ENCODE measurements around the gene CHKB.

The CHKB gene

DNA sequence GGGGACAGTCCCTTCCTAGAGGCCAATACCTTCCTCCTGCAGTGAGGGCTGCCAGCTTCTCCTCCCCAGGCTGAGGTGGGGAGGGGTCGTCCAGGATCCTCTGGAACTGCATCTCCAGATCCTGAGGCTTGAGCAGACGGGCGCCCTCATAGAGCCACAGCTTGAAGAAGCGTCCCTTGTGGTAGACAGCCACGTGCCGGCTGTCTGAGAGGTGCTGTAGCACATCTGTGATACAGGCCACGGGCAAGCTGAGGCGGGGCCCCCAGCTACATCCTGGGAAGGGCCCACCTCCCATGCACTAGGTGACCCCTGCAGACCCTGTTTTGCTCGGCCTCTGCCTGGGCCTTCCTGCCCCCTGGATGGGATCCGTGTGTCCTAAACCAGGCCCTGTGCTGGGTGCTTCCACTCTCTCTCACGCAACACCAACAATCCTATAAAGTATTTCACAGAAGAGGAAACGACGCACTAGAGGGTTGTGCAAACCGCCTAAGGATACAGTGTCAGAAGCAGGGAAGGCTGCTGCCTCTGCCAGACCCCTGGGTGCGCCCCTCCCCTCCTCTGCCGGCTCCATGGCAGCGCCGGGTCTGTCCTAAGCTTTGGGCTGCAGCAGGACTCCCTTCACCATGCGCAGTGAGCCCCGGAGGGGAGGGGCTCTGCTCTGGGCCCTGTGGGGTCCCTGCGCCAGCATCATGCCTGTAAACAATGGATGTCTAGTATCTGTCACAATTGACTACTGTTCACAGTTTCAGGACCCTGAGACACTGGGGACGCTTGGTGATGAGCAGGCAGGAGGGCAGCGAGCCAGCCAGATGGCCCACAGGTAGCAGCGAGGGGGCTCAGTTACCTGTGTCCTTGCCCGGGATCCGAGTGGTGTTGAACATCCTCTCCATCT is 8.9 kb downstream of the CHKB start:
- DNase-seq (ENCODE audit: low spot score), result no peak

DNA sequence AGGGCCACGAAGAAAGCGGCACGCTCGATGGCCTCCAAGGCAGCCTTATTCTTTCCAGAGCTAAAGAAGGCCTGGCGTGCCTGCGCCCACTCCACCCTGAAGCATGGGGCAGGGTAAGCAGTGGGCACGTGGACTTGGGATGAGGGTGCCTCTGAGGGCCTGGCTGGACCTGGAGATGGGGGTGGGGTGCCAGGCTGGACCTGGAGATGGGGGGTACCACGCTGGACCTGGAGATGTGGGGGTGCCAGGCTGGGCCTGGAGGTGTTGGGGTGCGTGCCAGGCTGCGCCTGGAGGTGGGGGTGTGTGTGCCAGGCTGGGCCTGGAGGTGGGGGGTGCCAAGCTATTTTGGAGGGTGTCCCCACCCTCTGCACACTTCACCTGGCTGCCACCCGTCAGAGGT is 9.7 kb downstream of the CHKB start:
- no peak for DNase-seq (ENCODE audit: low spot score)

DNA sequence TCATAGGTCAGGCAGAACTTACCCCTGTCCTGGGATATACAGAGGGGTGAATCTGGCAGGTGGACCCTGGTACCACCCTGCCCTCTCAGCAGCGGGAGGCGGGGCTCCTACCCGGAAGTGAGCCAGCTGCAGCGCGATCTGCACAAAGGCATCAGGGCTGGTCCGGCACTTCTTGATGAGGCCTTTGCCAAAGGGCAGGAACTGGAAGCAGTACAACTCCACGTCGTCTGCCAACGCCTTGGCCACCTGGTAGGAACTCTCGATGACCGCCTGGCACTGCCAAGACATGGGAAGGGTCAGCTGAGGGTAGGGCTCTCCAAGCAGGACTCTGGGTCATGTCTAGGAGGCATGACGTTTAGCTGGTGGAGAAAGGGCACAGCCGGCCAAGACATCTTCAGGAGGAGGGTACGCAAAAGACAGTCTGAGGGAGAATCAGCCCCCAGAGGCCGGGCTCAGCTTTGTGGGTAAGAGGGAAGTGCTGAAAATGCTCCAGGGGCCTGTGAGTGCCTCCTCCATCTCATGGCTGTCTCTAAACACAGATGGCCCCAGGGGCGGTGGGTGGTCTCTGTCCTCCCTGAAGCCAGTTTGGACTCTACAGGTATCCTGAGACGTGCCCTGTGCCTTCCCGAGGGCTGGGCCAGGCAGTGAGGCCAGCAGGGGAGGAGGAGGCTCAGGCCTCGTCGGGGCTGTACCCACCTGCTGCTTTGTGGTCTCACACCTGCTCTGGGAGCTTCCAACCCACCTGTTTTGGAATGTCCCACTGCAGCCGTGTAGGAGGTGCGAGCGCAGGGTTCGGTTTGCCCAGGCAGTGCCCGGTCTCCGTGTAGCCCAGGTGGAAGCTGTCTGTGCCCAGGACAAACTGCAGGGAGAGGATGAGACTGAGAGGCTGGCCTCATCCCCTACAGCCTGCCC is 11.1 kb downstream of the CHKB start:
- no peak for DNase-seq (ENCODE audit: low spot score)

DNA sequence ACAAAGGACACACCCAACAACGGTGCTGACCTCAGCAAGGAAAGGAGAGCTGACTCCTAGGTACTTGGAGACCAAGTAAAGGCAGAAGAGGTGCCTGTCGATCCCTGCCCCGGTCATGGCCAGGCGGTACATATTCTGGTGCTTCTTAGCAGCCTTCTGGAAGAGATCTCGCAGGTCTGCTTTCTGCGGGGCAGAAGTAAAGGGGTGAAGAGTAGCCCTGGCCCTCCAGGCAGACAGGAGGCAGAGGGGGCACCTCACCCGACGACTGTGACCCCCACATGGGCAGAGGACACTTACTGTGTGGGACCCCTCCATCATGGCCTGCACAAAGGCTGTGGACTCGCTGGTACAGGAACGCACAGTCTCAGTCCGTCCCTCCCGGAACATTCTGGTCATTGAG is 11.8 kb downstream of the CHKB start:
- DNase-seq (ENCODE audit: low spot score), result no peak

DNA sequence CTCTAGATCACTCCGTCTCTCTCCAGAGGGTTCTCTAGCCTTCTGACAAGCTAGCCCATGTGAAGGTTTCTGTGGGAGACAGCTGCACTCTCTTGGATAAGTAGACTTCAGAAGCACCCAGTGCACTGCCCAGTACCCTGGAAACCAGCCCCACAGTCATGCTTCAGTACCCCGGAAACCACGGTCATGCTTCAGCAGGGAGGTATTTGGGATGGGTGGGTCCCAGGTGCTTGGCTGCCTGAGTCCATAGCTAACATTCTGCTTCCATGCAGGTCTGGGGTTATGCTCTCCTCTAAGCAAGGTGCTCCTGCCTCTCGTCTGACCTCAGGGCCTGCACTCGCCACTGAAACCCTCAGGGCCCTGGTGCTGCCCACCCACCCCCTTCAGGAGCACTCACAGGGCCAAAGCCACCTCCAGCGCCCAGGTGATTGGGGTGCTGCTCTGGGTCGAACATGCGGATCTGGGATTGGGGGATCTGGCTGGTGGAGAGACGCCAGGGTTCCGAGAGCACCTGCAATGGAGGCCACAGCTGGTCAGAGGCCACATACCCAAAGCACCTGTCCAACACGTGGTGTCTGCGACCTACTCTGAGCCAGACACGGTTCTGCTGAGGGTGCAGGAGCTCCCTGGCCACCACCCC is 12.6 kb downstream of the CHKB start:
- no peak for DNase-seq (ENCODE audit: low spot score)

DNA sequence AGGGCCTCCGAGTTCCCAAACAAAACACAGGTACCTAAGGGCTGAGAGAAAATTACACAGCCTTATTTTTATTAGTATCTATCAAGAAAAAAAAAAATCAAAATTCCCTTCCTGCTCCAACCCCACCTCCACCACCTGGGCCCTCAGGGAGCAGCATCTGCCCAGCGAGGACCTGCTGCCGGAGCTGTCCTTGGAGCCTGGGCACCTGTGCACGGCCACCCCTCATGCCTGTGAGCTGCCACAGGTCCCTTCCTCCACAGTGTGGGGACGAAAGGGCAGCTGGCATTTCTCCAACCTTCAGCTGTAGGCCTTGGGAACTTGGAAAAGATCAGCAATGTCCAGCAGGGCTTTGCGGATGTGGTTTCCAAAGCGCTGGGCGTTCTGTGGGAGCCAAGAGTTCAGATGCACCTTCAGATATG is 13.6 kb downstream of the CHKB start:
- DNase-seq (ENCODE audit: low spot score), result no peak

DNA sequence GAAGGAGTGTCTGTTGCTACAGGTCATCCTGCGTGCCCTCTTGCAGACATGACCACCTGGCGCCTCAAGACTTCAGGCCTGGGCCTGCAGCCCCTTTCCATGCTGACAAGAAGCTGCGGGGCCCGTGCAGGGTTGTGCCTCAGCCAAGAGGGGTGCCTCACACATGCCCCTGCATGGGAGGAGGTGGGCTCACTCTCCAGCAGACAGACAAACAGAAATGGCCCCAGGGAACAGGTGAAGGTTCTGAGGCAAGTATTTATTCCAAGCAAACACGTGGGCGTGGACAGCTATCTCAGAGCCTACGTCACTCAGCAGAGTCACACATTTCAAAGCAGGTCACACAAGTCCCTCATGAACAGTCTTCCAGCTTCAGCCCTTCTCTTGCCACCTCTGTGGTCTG is 14.0 kb downstream of the CHKB start:
- no peak for DNase-seq (ENCODE audit: low spot score)

DNA sequence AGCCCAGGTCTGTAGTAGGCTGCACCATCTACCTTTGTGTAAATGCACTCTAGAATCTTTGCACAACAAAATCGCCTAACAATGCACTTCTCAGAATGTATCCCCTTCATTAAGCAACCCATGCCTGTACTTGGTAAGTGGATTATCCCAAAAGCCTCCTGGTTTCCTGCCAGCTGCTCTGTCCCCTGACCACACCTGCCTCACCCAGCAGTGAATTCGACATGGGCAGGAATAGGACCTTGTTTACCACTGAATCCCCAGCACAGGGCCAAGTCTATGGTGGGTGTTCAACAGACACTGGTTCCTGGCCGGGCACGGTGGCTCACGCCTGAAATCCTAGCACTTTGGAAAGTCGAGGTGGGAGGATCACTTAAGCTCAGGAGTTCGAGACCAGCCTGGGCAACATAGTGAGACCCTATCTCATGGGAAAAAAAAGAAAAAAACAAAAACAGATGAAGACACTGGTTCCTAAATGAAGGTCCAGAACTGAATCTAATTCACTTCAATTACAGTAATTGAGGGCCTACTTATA is 14.9 kb downstream of the CHKB start:
- DNase-seq (ENCODE audit: low spot score), result no peak

DNA sequence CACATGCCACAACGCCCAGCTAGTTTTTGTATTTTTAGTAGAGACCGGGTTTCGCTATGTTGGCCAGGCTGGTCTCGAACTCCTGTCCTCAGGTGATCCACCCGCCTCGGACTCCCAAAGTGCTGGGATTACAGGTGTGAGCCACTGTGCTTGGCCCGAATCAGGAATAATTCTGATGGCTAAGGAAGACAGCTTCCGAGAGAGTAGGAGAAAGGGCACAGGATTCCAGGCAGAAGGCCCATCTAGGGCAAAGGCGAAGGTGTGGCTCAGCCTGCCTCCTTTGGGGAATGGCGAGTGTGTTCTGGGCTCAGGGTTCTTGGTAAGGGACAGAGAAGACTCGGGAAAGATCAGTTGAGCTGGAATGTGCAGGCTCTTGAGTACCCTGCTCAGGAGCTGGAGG is 18.4 kb downstream of the CHKB start:
- DNase-seq (ENCODE audit: low spot score), result no peak

DNA sequence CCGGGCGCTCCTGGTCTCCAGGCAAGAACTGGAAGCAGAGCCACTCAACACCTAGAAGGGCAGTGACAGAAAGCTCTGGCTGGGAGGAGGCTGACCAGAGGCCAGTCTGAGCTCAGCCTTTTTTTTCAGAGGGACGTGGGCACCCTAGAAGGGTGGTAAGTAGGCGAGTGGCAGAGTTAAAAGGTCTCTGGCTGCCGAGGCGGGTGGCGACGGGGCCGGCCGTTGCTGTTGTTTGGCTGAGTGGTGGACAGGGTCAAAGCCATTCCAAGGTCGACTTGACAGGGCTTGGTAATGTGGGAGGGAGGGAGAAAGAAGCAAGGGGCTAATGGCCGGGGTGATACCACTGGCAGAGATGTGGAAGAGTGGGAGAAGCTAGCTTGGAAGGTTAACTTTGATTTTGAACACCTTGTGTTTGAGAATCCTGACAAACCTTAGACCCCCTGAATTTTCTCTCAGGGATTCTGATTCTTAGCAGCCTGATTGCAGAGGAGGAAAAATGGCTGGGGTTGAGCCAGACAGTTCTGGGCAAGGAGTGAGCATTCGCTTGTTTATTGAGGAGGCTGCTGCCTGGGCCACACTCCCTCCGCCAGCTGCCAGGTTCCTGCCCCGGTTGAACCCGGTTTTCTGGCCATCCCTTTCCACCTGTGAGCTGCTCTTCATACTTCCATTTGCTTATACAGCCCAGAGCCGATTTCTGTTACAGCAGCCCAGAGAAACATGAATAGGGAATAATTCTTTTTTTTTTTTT is 19.1 kb downstream of the CHKB start:
- DNase-seq (ENCODE audit: low spot score), result no peak

DNA sequence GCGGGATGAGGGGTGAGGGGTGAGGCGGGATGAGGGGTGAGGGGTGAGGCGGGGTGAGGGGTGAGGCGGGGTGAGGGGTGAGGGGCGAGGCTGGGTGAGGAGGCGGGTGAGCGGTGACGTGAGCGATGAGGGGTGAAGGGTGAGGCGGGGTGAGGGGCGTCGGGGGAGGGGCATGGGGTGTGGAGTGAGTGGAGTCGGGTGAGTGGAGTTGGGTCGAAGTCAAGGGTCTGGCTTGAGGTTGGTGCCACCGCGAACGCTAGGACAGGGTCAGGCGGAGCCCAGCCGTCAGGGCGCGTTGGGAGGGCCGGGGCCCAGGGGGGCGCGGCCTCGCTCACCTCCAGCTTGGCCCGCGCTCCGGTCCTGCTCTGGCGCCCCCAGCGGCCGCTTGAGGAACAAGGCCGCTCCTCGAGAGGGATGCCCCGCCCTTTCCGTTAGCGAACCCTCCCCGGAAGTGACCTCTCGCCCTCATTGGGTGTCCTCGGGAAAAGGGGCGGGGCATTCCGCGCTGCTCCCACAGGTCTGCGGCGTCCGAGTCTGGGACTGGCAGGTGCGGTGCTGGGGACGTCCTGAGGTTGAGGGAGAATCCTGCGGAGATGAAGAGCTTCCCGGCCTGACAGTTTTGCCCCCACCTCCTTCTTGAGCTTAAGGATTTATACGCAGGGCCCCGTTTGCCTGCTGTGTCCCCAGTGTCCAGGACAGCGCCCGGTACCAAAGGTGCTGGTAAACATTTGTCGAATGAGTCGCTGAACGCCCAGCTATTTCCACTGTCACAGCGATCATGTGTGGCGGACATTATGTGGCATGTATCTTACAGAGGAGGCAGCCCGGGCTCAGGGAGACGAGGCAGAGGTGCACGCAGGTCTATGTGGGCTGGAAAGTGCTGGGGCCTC is 19.9 kb downstream of the CHKB start, which contains the start of gene SYCE3:
Gene SYCE3 (minus strand): TSS at position 397 of the 890 bp plus-strand sequence. CDS start 6,514 bp downstream, outside the sequence.
- peak; percentile 97 for DNase-seq (ENCODE audit: low spot score)

DNA sequence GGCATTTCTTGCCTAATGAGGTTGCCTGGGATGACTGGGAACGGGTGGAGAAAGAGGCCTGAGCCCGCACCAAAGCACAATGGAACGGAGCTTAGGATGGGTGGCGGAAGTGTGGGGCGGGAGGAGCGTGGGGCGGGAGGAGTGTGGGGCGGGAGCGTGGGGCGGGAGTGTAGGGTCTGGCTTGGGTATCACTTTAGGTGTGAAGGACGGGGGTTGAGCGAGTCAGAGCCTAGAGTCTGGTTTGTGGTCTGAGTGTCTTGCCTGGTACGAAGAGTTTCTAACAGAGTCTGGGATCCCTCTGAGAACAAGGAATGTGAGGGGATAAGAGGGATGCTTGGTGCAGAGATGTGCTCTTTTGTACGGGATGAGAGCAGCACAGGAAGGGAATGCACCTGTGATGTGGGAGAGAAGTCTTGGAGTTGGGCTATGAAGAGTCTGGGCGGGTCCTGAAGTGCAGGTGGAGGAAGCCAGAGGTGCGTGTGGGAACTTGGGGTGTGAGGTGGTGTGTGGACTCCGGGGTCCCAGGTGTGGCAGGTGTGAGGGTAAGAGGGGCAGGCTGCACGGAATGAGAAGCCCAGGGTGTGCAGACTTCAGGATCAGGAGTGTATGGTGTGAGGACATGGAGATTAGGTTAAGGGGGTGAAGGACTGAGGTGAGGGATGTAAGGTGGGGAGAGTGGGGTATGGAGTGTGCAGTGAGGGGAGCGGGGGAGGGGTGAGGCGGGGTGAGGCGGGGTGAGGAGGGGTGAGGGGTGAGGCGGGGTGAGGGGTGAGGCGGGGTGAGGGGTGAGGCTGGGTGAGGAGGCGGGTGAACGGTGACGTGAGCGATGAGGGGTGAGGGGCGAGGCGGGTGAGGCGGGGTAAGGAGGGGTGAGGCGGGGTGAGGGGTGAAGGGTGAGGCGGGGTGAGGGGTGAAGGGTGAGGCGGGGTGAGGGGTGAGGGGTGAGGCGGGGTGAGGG is 21.0 kb downstream of the CHKB start:
- DNase-seq (ENCODE audit: low spot score), result no peak

DNA sequence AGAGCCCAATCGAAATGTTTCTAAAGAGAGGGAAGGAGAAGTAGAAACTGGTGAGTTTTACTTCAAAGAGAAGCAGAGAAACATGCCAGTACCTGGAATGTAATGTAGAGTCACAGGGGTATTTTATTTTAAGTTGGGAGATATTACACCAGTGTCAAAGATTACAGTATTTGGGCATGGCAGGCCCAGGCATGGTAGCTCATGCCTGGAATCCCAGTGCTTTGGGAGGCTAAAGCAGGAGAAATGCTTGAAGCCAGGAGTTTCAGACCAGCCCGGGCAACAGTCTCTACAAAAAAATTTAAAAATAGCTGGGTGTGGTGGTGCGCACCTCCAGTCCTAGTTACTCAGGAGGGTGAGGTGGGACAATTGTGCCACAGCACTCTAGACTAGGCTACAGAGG is 22.6 kb downstream of the CHKB start:
- no peak for DNase-seq (ENCODE audit: low spot score)

DNA sequence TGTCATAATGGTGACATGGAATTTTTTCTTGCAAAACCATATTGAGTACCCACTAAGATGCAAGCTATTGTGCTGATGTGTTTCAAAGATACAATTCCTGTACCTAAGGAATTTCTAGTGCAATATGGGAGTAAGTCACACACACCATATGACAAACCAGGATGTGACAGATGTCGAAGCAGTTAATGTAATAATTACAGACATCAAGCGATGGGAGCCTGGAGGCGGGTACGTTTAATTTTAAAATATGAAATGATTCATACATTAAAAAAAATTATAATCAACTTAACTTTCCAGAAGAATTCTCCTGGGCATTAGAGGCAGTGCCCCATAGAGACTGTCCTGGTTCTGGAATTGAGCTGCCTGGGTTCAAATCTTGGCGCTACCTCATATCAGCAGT is 25.9 kb downstream of the CHKB start:
- no peak for DNase-seq (ENCODE audit: low spot score)

DNA sequence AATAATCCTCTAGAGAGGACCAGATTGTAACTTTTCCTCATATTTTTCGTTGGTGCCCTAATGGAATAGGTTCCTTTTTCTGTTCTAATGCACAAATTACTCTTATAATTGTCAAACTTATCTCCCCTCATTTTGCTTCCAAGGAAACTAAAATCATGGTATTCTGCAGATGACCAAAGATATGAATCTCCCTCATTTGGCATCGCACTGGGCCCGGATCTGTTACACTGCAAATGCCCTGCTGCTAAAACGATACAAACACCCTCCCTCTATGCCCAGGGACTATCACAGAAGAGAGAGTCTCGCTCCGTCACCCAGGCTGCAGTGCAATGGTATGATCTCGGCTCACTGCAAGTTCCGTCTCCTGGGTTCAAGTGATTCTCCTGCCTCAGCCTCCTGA is 29.3 kb downstream of the CHKB start:
- DNase-seq (ENCODE audit: low spot score), result no peak

DNA sequence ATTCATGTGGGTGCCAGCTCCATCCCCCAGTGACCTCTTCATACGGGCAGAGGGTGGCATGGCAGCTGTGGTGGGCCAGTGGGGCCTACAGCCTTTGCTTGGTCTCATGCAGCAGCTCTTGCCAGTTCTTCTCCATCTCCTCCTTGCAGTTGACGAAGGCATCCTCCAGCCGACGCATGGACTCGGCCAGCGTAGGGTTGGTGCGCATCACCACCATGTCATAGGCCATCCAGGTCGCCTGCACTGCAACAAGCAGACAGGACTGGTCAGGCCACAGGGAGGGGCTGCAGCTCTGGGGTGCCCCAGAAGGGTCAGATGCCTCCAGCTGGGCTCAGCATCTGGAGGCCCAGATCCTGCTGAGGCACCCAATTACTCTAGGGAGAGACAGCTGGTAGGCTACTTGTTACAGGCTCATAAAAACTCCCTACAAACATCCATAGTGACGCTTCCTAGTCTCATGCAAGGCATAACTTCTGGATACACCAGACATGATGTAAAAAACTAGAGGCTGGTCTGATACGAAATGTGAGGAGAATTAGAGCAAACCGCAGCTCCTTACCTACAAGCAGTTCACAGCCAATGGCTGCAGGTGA is 31.4 kb downstream of the CHKB start:
- no peak for DNase-seq (ENCODE audit: low spot score)

DNA sequence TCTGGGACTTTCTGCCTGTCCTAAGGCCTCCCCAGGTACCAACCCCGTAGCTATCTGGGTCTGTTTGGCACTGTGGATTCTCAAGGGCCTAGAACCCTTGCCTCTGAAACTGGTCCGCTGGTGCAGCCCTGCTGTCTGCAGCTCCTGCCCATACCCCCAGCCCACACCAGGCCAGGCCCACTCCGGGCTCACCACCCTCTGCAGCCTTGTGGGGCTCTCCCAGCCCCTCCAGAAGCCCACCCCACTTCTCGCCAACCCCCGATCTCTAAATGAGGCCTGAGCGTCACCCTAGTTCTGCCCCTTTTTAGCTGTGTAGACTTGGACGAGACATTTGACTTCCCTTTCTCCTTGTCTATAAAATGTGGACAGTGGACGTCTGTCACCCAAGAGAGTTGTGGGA is 32.3 kb downstream of the CHKB start:
- DNase-seq (ENCODE audit: low spot score), result no peak

DNA sequence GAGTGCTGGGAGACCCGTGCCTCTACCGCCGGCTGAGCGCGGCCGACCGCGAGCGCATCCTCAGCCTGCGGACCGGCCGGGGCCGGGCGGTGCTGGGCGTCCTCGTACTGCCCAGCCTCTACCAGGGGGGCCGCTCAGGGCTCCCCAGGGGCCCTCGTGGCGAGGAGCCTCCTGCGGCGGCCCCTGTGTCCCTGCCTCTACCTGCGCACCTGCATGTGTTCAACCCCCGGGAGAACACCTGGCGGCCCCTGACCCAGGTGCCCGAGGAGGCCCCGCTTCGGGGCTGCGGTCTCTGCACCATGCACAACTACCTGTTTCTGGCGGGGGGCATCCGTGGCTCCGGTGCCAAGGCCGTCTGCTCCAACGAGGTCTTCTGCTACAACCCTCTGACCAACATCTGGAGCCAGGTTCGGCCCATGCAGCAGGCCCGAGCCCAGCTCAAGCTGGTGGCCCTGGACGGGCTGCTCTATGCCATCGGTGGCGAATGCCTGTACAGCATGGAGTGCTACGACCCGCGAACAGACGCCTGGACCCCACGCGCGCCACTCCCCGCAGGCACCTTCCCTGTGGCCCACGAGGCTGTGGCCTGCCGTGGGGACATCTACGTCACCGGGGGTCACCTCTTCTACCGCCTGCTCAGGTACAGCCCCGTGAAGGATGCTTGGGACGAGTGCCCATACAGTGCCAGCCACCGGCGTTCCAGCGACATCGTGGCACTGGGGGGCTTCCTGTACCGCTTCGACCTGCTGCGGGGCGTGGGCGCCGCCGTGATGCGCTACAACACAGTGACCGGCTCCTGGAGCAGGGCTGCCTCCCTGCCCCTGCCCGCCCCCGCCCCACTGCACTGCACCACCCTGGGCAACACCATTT is 33.5 kb downstream of the CHKB start:
- no peak for DNase-seq (ENCODE audit: low spot score)

Measured in hematopoietic multipotent progenitor cell treated with erythropoietin and hydrocortisone succinate and interleukin-3 and kit ligand, for 17 days (in vitro differentiated cells).